ENCODE measurements around the gene ZNF714.
"Not testable (repeated sequence)": the region's sequence is repeated elsewhere in the genome, so short reads cannot be mapped to it uniquely, and the experiment has no call there.

The ZNF714 gene

DNA sequence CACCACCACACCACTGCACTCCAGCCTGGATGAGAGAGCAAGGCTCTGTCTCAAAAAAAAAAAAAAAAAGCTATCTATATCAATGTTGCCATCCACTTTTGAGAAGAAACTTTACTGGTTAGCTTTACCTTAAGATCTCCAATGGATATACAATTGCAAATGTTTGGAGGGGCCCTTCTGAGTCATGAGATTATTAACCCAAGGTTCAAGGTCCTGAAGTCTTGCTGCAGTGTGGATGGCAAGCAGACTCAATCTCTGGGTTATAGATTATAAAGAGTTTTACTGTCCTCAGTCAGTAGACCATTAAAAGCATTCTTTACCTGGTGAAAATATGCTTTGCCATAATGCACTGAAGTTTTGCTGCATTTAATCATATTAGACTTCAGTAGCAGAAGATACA is 56.1 kb downstream of the ZNF714 start:
- Histone ChIP-seq H3K27ac (ENCODE audit: low read length) (no peak overlapping the region), H3K36me3 (replicated peaks; ENCODE audit: insufficient read depth, low read length) (no peaks in the 10 kb centered on the region), H3K9me2 (replicated peaks; ENCODE audit: insufficient read depth, low read length) (no peaks in the 10 kb centered on the region), H3K79me2 (ENCODE audit: low read length) (peaks cover 10% of the 10 kb centered on the region), H3K4me1 (ENCODE audit: low read length) (no peaks in the 10 kb centered on the region), H3K9ac (ENCODE audit: low read length) (no peak overlapping the region), H3K4me3 (ENCODE audit: low read length) (no peak overlapping the region), H3F3A (ENCODE audit: insufficient read depth, low read length) (no peaks in the 10 kb centered on the region), H4K20me1 (ENCODE audit: insufficient read depth, low read length) (no peaks in the 10 kb centered on the region), H2AFZ (ENCODE audit: low read length) (no peak overlapping the region), H3K4me2 (ENCODE audit: low read depth, low read length) (no peak overlapping the region), H3K9me3 (replicated peaks; ENCODE audit: insufficient read depth, low read length) (no peaks in the 10 kb centered on the region), H3K27me3 (replicated peaks; ENCODE audit: insufficient read depth, low read length) (no peaks in the 10 kb centered on the region)
- TF ChIP-seq EZH2phosphoT487 (IDR thresholded peaks at IDR 0.05; ENCODE audit: low read length) (no peak), EZH2 (optimal IDR thresholded peaks at IDR 0.05; ENCODE audit: low read depth, low read length) (no peak)
- DNase-seq: no peak

DNA sequence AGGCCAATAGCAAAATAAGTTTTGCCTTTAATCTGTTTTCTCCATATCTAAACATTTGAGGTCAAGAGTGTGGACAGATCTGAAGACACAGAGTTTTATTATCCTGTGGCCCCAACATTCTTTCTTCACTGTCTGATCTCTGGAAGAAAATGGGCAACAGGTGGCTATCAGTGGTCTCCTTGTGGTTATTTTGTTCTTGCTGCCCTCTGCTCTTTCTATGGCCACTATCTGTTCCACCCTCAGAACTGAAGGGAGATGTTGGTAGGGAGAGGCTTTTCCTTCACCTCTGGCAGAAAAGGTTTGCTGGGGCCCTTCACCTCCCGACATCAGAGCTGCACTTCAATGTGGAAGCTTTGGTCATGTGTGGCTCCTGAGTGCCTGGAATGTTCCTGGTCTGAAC is 59.0 kb downstream of the ZNF714 start:
- not testable (repeated sequence) for H3K4me1 ChIP-seq (ENCODE audit: low read length); H2AFZ ChIP-seq (ENCODE audit: low read length); H3K4me2 ChIP-seq (ENCODE audit: low read depth, low read length); H3K9me2 ChIP-seq (replicated peaks; ENCODE audit: insufficient read depth, low read length); H3K9ac ChIP-seq (ENCODE audit: low read length); H3K9me3 ChIP-seq (replicated peaks; ENCODE audit: insufficient read depth, low read length); H3K36me3 ChIP-seq (replicated peaks; ENCODE audit: insufficient read depth, low read length); H4K20me1 ChIP-seq (ENCODE audit: insufficient read depth, low read length); DNase-seq; H3K27ac ChIP-seq (ENCODE audit: low read length); H3K27me3 ChIP-seq (replicated peaks; ENCODE audit: insufficient read depth, low read length); H3K4me3 ChIP-seq (ENCODE audit: low read length); H3F3A ChIP-seq (ENCODE audit: insufficient read depth, low read length)
- peaks cover 15% of the 10 kb centered on the region for H3K79me2 ChIP-seq (ENCODE audit: low read length)

DNA sequence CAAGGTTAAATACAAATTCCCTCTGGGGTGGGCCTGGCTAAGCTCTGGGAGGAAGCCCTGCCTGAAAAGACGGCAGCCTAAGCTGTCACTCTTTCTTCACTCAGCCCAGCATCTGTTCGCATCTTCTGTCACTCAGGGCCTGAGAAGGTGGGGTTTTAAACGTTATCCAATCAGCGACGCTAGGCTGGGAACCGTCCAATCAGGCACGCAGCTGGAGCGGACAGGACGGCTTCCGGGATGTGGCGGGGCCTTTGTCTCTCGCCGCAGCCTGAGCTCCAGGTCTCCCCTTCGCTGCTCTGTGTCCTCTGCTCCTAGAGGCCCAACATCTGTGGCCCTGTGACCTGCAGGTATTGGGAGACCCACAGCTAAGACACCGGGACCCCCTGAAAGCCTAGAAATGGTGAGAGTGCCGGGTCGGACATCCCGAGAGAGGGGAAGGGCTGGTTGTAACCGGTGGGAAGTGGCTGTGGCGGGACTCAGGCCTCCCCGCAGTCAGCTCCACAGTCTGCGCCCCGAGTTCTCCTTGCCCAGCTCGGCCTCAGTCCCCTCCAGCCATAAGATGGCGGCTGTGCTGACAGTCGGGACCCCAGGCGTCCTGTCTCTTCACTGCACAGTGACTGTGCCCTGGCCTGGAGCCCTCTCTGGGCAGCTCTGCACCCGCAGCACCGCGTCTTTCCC is 59.9 kb downstream of the ZNF714 start, which contains the start of gene ZNF431:
Gene ZNF431, plus strand, starts transcription at position 254 of the 678 bp plus-strand sequence. Its CDS starts 144 bp downstream, at position 398.
- Histone ChIP-seq H3K9ac (ENCODE audit: low read length) (peak within 1 kb of the TSS; percentile 70), H3K27ac (ENCODE audit: low read length) (peak within 1 kb of the TSS; percentile 17; the same call in 1 of the 2 replicates), H3K9me3 (replicated peaks; ENCODE audit: insufficient read depth, low read length) (no peaks in the 10 kb centered on the region), H3K36me3 (replicated peaks; ENCODE audit: insufficient read depth, low read length) (no peaks in the 10 kb centered on the region), H4K20me1 (ENCODE audit: insufficient read depth, low read length) (no peaks in the 10 kb centered on the region), H3K4me2 (ENCODE audit: low read depth, low read length) (peak within 1 kb of the TSS; percentile 55; the same call in 1 of the 2 replicates), H3F3A (ENCODE audit: insufficient read depth, low read length) (no peaks in the 10 kb centered on the region), H3K79me2 (ENCODE audit: low read length) (peaks cover 15% of the 10 kb centered on the region), H3K4me1 (ENCODE audit: low read length) (no peaks in the 10 kb centered on the region), H2AFZ (ENCODE audit: low read length) (peak within 1 kb of the TSS; percentile 83), H3K9me2 (replicated peaks; ENCODE audit: insufficient read depth, low read length) (no peaks in the 10 kb centered on the region), H3K4me3 (ENCODE audit: low read length) (peak within 1 kb of the TSS; percentile 79), H3K27me3 (replicated peaks; ENCODE audit: insufficient read depth, low read length) (no peaks in the 10 kb centered on the region)
- TF ChIP-seq EZH2 (optimal IDR thresholded peaks at IDR 0.05; ENCODE audit: low read depth, low read length) (no peak), EZH2phosphoT487 (IDR thresholded peaks at IDR 0.05; ENCODE audit: low read length) (no peak)
- TF ChIP-seq, protein P1, sequence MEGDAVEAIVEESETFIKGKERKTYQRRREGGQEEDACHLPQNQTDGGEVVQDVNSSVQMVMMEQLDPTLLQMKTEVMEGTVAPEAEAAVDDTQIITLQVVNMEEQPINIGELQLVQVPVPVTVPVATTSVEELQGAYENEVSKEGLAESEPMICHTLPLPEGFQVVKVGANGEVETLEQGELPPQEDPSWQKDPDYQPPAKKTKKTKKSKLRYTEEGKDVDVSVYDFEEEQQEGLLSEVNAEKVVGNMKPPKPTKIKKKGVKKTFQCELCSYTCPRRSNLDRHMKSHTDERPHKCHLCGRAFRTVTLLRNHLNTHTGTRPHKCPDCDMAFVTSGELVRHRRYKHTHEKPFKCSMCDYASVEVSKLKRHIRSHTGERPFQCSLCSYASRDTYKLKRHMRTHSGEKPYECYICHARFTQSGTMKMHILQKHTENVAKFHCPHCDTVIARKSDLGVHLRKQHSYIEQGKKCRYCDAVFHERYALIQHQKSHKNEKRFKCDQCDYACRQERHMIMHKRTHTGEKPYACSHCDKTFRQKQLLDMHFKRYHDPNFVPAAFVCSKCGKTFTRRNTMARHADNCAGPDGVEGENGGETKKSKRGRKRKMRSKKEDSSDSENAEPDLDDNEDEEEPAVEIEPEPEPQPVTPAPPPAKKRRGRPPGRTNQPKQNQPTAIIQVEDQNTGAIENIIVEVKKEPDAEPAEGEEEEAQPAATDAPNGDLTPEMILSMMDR (IDR thresholded peaks at IDR 0.05; ENCODE audit: low read length): no peak
- peak; percentile 92 for DNase-seq

DNA sequence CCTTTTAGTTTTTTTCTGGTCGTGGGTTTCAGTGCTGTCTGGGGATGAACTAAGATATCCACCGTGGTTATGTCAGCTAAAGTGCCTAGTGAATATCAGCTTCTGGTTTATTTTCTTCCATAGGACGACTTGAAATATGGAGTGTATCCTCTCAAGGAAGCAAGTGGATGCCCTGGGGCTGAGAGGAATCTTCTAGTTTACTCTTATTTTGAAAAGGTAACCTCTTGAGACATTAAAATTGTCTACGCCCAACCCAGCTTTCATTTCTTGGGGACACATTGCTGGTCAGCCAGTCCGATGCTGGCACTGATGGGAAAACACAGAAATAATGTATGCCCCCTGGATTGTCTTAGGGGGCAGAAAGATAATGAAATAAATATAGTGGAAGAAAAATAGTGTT is 61.4 kb downstream of the ZNF714 start:
- no peak overlapping the region for H3K4me2 ChIP-seq (ENCODE audit: low read depth, low read length)

More for the DNA sequence above, 61.4 kb downstream of the ZNF714 start:
- H3F3A ChIP-seq (ENCODE audit: insufficient read depth, low read length): no peaks in the 10 kb centered on the region
- no peak overlapping the region for H2AFZ ChIP-seq (ENCODE audit: low read length)
- no peaks in the 10 kb centered on the region for H3K4me1 ChIP-seq (ENCODE audit: low read length)
- H3K36me3 ChIP-seq (replicated peaks; ENCODE audit: insufficient read depth, low read length): no peaks in the 10 kb centered on the region
- no peak overlapping the region for H3K4me3 ChIP-seq (ENCODE audit: low read length)
- H3K9ac ChIP-seq (ENCODE audit: low read length): no peak overlapping the region
- no peaks in the 10 kb centered on the region for H3K27me3 ChIP-seq (replicated peaks; ENCODE audit: insufficient read depth, low read length)
- no peak overlapping the region for H3K27ac ChIP-seq (ENCODE audit: low read length)
- no peak for DNase-seq
- H3K79me2 ChIP-seq (ENCODE audit: low read length): peaks cover 15% of the 10 kb centered on the region
- no peaks in the 10 kb centered on the region for H3K9me3 ChIP-seq (replicated peaks; ENCODE audit: insufficient read depth, low read length)
- H3K9me2 ChIP-seq (replicated peaks; ENCODE audit: insufficient read depth, low read length): no peaks in the 10 kb centered on the region
- H4K20me1 ChIP-seq (ENCODE audit: insufficient read depth, low read length): no peaks in the 10 kb centered on the region
- TF ChIP-seq EZH2 (optimal IDR thresholded peaks at IDR 0.05; ENCODE audit: low read depth, low read length): no peak
- TF ChIP-seq EZH2phosphoT487 (IDR thresholded peaks at IDR 0.05; ENCODE audit: low read length): no peak
- TF ChIP-seq, protein P1 (IDR thresholded peaks at IDR 0.05; ENCODE audit: low read length): no peak

All from MM.1S (cell line).